Mesothelial cell of epicardium (in vitro differentiated cells): ENCODE results near the gene CTNNA3. TPM values are rescaled to one million over a fixed set of nuclear protein-coding genes. Genes with fewer than 3 reads are reported as not detected.

Experiments
- DNase-seq, 2 experiments: peaks; one replicate each; pipeline ENCODE4 v3.0.0; 2021; ENCODE audit warnings: low spot score in 2 of 2; ENCODE audit not compliant: unreplicated experiment in 2 of 2
- H3K27ac Mint-ChIP-seq: 2 replicates; pipeline ENCODE4 v1.8.0; 2021; ENCODE audit warnings: mixed read lengths
- H3K27me3 Mint-ChIP-seq: 2 replicates; pipeline ENCODE4 v1.8.0; 2021; ENCODE audit warnings: low read depth, mixed read lengths
- H3K36me3 Mint-ChIP-seq: 2 replicates; pipeline ENCODE4 v1.8.0; 2021; ENCODE audit warnings: mixed read lengths
- H3K4me1 Mint-ChIP-seq: 2 replicates; pipeline ENCODE4 v1.8.0; 2021; ENCODE audit warnings: mixed read lengths
- H3K4me3 Mint-ChIP-seq: 2 replicates; pipeline ENCODE4 v1.8.0; 2021; ENCODE audit warnings: mild to moderate bottlenecking, moderate library complexity, mixed read lengths
- H3K9me3 Mint-ChIP-seq: 2 replicates; pipeline ENCODE4 v1.8.0; 2021; ENCODE audit warnings: mixed read lengths
- total RNA-seq: library from RNA; stranded (reverse); gene quantifications from 3 replicates; pipeline ENCODE4 v1.2.1, GENCODE V29; 2021
- TF ChIP-seq, protein P1 (sequence below): fragments of 200-600 bp; sonication (generic); IDR thresholded peaks from one replicate; pipeline ENCODE4 v1.5.0; 2021; ENCODE audit warnings: antibody characterized with exemption; ENCODE audit not compliant: unreplicated experiment

CTNNA3 gene
- total RNA-seq, 1 donor from 2014 or later: 14.2 TPM

DNA sequence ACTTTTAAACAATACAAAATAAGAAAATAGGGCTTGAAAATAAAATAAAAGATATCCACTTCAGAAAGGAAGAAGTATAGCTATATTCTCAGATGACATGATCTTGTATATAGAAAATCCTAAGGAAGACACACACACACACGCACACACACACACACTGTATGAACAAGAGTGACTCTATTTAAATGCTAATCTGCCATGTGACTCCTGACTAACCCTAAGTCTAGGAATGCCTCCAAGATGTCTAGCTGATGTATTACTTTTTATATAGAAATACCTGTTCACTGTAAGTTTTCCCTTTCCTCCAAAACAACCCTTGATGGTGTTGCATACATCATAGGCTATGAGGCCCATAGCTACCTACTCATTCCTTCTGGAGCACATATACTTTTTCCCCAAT is 943.3 kb downstream of the CTNNA3 start:
- Mint-ChIP-seq H3K4me1 (peaks cover 9% of the 10 kb centered on the region), H3K36me3 (no peaks in the 10 kb centered on the region), H3K27me3 (peaks cover 1% of the 10 kb centered on the region), H3K4me3 (no peak overlapping the region), H3K9me3 (peaks cover 8% of the 10 kb centered on the region), H3K27ac (no peak overlapping the region)
- TF ChIP-seq, protein P1, sequence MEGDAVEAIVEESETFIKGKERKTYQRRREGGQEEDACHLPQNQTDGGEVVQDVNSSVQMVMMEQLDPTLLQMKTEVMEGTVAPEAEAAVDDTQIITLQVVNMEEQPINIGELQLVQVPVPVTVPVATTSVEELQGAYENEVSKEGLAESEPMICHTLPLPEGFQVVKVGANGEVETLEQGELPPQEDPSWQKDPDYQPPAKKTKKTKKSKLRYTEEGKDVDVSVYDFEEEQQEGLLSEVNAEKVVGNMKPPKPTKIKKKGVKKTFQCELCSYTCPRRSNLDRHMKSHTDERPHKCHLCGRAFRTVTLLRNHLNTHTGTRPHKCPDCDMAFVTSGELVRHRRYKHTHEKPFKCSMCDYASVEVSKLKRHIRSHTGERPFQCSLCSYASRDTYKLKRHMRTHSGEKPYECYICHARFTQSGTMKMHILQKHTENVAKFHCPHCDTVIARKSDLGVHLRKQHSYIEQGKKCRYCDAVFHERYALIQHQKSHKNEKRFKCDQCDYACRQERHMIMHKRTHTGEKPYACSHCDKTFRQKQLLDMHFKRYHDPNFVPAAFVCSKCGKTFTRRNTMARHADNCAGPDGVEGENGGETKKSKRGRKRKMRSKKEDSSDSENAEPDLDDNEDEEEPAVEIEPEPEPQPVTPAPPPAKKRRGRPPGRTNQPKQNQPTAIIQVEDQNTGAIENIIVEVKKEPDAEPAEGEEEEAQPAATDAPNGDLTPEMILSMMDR: no peak
- no peak for DNase-seq

DNA sequence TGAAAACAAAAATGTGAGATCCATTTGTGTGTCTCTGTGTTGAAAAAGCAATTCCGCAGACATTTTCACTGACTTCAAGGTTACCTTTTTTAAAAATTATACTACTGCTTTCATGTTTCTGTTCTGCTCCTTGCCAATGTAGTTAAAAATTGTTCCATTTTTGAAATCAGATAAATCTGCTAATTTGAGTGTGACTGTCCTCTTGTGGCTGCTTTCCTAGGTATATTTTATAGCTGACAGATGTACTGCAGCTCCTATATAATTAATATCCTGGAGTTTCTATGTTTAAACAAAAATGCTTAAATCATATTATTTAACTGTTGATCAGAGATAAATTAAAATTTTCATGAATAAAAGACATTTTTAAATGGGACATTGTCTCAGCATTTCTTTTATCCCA is 947.8 kb downstream of the CTNNA3 start:
- Mint-ChIP-seq H3K4me1 (peaks cover 18% of the 10 kb centered on the region), H3K36me3 (no peaks in the 10 kb centered on the region), H3K9me3 (peaks cover 12% of the 10 kb centered on the region), H3K27me3 (no peaks in the 10 kb centered on the region), H3K4me3 (no peak overlapping the region), H3K27ac (peak overlapping the region; percentile 49)
- DNase-seq: no peak
- TF ChIP-seq, protein P1: no peak

DNA sequence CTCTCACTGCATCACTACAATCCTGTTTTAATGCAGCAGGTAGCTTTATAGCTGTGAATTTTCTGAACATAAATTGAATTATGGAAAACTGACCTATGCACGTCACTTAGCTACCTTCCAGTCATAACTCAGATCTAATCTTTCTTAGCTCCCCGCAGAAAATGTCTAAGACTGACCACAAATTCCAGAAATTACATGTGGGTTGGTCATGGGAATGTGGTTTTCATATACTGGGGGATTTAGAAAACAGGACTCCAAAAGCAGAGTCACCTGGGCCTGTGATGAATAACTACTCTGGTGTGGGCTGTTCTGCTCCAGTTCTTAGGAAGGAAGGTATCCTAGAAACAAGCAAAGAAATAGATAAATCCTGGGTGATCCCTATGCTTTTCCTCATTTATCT is 948.5 kb downstream of the CTNNA3 start:
- H3K4me3 Mint-ChIP-seq: no peak overlapping the region
- H3K27ac Mint-ChIP-seq: peak overlapping the region; percentile 49
- no peak for DNase-seq
- peaks cover 19% of the 10 kb centered on the region for H3K9me3 Mint-ChIP-seq
- no peaks in the 10 kb centered on the region for H3K27me3 Mint-ChIP-seq
- H3K4me1 Mint-ChIP-seq: peaks cover 18% of the 10 kb centered on the region
- TF ChIP-seq, protein P1: no peak
- no peaks in the 10 kb centered on the region for H3K36me3 Mint-ChIP-seq

DNA sequence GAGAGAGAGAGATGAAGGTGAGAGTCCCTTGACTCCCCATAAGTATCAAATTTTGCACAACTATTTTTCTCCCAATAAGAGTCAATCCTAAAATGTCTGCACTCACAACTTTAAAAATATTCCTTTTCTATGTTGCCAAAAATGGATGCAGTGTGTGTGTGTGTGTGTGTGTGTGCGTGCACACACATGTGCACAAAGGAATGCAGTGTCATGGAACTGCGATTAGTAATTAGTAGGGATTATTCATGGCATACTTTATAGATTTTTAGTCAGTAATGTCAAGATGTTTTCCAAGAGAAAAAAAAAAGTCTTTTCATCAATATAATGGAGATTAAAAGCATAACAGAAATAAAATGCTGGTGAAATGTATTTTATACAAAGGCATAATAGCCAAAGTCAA is 949.3 kb downstream of the CTNNA3 start:
- H3K4me3 Mint-ChIP-seq: no peak overlapping the region
- peaks cover 18% of the 10 kb centered on the region for H3K4me1 Mint-ChIP-seq
- H3K36me3 Mint-ChIP-seq: no peaks in the 10 kb centered on the region
- TF ChIP-seq, protein P1: no peak
- DNase-seq: no peak
- no peaks in the 10 kb centered on the region for H3K27me3 Mint-ChIP-seq
- H3K9me3 Mint-ChIP-seq: peaks cover 21% of the 10 kb centered on the region
- H3K27ac Mint-ChIP-seq: no peak overlapping the region

DNA sequence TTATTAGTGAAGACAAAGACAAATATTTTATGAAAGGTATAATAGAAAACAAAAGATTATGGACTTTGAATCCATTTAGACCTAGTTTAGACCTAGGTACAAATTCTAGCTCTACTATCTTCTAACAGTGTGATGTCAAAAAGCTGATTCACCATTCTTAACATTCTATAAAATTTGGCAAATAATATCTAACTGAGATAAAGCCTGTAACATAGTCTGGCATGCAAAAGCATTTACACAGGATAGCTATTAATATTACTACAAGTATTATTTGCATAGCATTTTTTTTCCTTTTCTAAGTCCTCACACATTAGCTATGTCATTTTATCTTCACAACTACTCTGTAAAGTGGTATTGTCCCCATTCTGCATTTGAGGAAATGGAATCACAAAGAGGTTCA is 949.7 kb downstream of the CTNNA3 start:
- H3K9me3 Mint-ChIP-seq: peaks cover 21% of the 10 kb centered on the region
- TF ChIP-seq, protein P1: no peak
- DNase-seq: no peak
- no peaks in the 10 kb centered on the region for H3K36me3 Mint-ChIP-seq
- H3K27ac Mint-ChIP-seq: no peak overlapping the region
- H3K27me3 Mint-ChIP-seq: no peaks in the 10 kb centered on the region
- H3K4me1 Mint-ChIP-seq: peaks cover 18% of the 10 kb centered on the region
- no peak overlapping the region for H3K4me3 Mint-ChIP-seq

DNA sequence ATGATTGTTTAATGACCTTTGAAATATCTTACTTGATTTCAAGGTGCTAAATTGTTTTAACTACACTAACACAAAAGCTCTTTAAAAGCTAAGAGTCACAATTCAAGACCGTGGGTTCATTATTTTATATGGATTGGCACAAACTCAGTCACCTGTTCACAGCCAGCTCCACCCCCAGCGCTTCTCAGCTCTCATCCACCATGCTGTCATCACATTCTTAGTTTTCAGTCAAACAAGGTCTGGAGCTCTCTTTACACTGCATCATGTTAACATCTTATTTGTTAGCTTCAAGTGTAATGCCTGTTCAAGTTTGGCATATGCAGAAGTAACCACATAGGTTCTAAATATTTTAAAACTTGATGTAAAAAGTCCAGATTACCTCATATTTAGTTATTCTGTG is 951.1 kb downstream of the CTNNA3 start:
- peaks cover 18% of the 10 kb centered on the region for H3K4me1 Mint-ChIP-seq
- no peaks in the 10 kb centered on the region for H3K36me3 Mint-ChIP-seq
- TF ChIP-seq, protein P1: no peak
- DNase-seq: no peak
- H3K9me3 Mint-ChIP-seq: peaks cover 15% of the 10 kb centered on the region
- no peak overlapping the region for H3K4me3 Mint-ChIP-seq
- no peak overlapping the region for H3K27ac Mint-ChIP-seq
- peaks cover under 1% of the 10 kb centered on the region for H3K27me3 Mint-ChIP-seq
